HepG2 (cell line): ENCODE measurements around the gene CUTC. TPM values are rescaled to one million over a fixed set of nuclear protein-coding genes. Genes with fewer than 3 reads are reported as not detected.

ENCODE experiments used
- E2F2 ChIP-seq: sonication (generic); formaldehyde crosslinking; IDR thresholded peaks from 2 replicates; pipeline ENCODE4 v1.4.0; 2020; ENCODE audit warnings: missing genetic modification reagents, borderline replicate concordance
- FOXO1 ChIP-seq: sonication (generic); formaldehyde crosslinking; IDR thresholded peaks from 2 replicates; pipeline ENCODE4 v1.4.0; 2020; ENCODE audit warnings: missing genetic modification reagents
- FOXP4 ChIP-seq: sonication (generic); formaldehyde crosslinking; IDR thresholded peaks from 2 replicates; pipeline ENCODE4 v1.4.0; 2020; ENCODE audit warnings: missing genetic modification reagents
- GABPA ChIP-seq, 2 experiments: IDR thresholded peaks; 2 replicates each; pipeline ENCODE4 v1.6.1; 2011 to 2016; ENCODE audit warnings: low read depth in 2 of 2, low read length in 1 of 2, missing biosample characterization in 1 of 2, missing genetic modification characterization in 1 of 2
- KLF13 ChIP-seq: sonication (generic); formaldehyde crosslinking; IDR thresholded peaks from 2 replicates; pipeline ENCODE4 v1.4.0; 2020; ENCODE audit warnings: mild to moderate bottlenecking, missing genetic modification reagents
- MEIS1 ChIP-seq: sonication (generic); formaldehyde crosslinking; IDR thresholded peaks from 2 replicates; pipeline ENCODE4 v1.9.0; 2021; ENCODE audit warnings: mild to moderate bottlenecking, missing genetic modification reagents, moderate library complexity, borderline replicate concordance
- MZF1 ChIP-seq: sonication (generic); formaldehyde crosslinking; IDR thresholded peaks from 2 replicates; pipeline ENCODE4 v1.8.1; 2023; ENCODE audit warnings: mild to moderate bottlenecking, missing genetic modification reagents, borderline replicate concordance
- NONO ChIP-seq, 2 experiments: fragments of 450-650 bp in 1 of 2; sonication (generic) in 1 of 2; formaldehyde crosslinking in 1 of 2; IDR thresholded peaks in 1 of 2; conservative IDR thresholded peaks in 1 of 2; 2 replicates each; pipeline versions ENCODE4 v1.6.1 to v1.8.0; 2017 to 2022; ENCODE audit warnings: mild to moderate bottlenecking in 1 of 2, missing genetic modification reagents in 1 of 2, moderate library complexity in 1 of 2
- NR2F6 ChIP-seq, 2 experiments: IDR thresholded peaks; 2 replicates each; pipeline ENCODE4 v1.6.1; 2016; ENCODE audit warnings: antibody characterized with exemption in 1 of 2, mild to moderate bottlenecking in 1 of 2
- PHB2 ChIP-seq: fragments of 450-650 bp; IDR thresholded peaks from 2 replicates; pipeline ENCODE4 v1.6.1; 2018; ENCODE audit not compliant: partially characterized antibody
- PHF21A ChIP-seq: sonication (generic); formaldehyde crosslinking; IDR thresholded peaks from 2 replicates; pipeline ENCODE4 v1.5.0; 2020; ENCODE audit warnings: mild to moderate bottlenecking, missing genetic modification reagents
- PLRG1 ChIP-seq: fragments of 450-650 bp; conservative IDR thresholded peaks from 2 replicates; pipeline ENCODE4 v1.6.1; 2016
- POLR2G ChIP-seq: fragments of 200-400 bp; formaldehyde crosslinking; IDR thresholded peaks from 2 replicates; pipeline ENCODE4 v1.6.1; 2018; ENCODE audit warnings: mild to moderate bottlenecking, low read depth, low read length, moderate library complexity
- RAD21 ChIP-seq: fragments of 450-650 bp; formaldehyde crosslinking; IDR thresholded peaks from 2 replicates; pipeline ENCODE4 v1.5.0; 2020; ENCODE audit warnings: mild to moderate bottlenecking
- RCOR2 ChIP-seq: IDR thresholded peaks from 2 replicates; pipeline ENCODE4 v1.6.1; 2016; ENCODE audit warnings: missing biosample characterization, missing genetic modification reagents
- SALL2 ChIP-seq: sonication (generic); formaldehyde crosslinking; IDR thresholded peaks from 2 replicates; pipeline ENCODE4 v1.8.1; 2023; ENCODE audit warnings: mild to moderate bottlenecking, missing genetic modification reagents, inconsistent platforms
- SOX6 ChIP-seq, 2 experiments: fragments of 450-650 bp in 1 of 2; sonication (generic) in 1 of 2; formaldehyde crosslinking in 1 of 2; IDR thresholded peaks; 2 replicates each; pipeline versions ENCODE4 v1.4.0 to v1.6.1; 2017 to 2020; ENCODE audit warnings: antibody characterized with exemption in 1 of 2, mild to moderate bottlenecking in 1 of 2, missing genetic modification reagents in 1 of 2
- ZFY ChIP-seq: sonication (generic); formaldehyde crosslinking; IDR thresholded peaks from 2 replicates; pipeline ENCODE4 v1.4.0; 2020; ENCODE audit warnings: missing genetic modification reagents
- ZKSCAN5 ChIP-seq: sonication (generic); formaldehyde crosslinking; IDR thresholded peaks from 2 replicates; pipeline ENCODE4 v1.5.1; 2020; ENCODE audit warnings: mild to moderate bottlenecking, missing genetic modification reagents
- ZNF24 ChIP-seq: fragments of 450-650 bp; IDR thresholded peaks from 2 replicates; pipeline ENCODE4 v1.6.1; 2017; ENCODE audit warnings: antibody characterized with exemption, mild to moderate bottlenecking
- ZNF552 ChIP-seq: sonication (generic); formaldehyde crosslinking; IDR thresholded peaks from 2 replicates; pipeline ENCODE4 v1.9.0; 2022; ENCODE audit warnings: missing genetic modification reagents, mild to moderate bottlenecking, borderline replicate concordance
- ZNF614 ChIP-seq: IDR thresholded peaks from 2 replicates; pipeline ENCODE4 v1.6.1; 2018; ENCODE audit warnings: missing biosample characterization, missing genetic modification reagents, inconsistent platforms, borderline replicate concordance
- ZNF615 ChIP-seq: sonication (generic); formaldehyde crosslinking; IDR thresholded peaks from 2 replicates; pipeline ENCODE4 v1.5.0; 2020; ENCODE audit warnings: mild to moderate bottlenecking, missing genetic modification reagents, borderline replicate concordance
- ZNF766 ChIP-seq: sonication (generic); formaldehyde crosslinking; IDR thresholded peaks from 2 replicates; pipeline ENCODE4 v1.5.0; 2020; ENCODE audit warnings: missing genetic modification reagents, borderline replicate concordance
- polyA plus RNA-seq, 8 experiments: library from polyadenylated mRNA; depleted of rRNA in 3 of 8; stranded (reverse) in 7 of 8; unstranded in 1 of 8; fragments of >200 nt; fragmentation: Illumina TruSeq in 4 of 8; extraction: Trizol in 4 of 8; gene quantifications; 2 replicates each; pipeline versions ENCODE4 v1.2.1 to v1.2.3, GENCODE V29; 2011 to 2016; ENCODE audit warnings: low read depth in 4 of 8, missing spikeins in 1 of 8, mixed read lengths in 1 of 8; ENCODE audit not compliant: insufficient read depth in 1 of 8
- total RNA-seq, 5 experiments: library from RNA; depleted of rRNA; stranded (reverse); fragments of >200 nt; fragmentation: Illumina TruSeq; extraction: Trizol; gene quantifications; 2 replicates each; pipeline ENCODE4 v1.2.3, GENCODE V29; 2016; ENCODE audit warnings: low read depth in 1 of 5
- TF ChIP-seq, protein P1 (sequence below): sonication (generic); formaldehyde crosslinking; IDR thresholded peaks from 2 replicates; pipeline ENCODE4 v1.4.0; 2020; ENCODE audit warnings: missing genetic modification reagents, mild to moderate bottlenecking, borderline replicate concordance
- TF ChIP-seq, protein P2 (sequence below): sonication (generic); formaldehyde crosslinking; IDR thresholded peaks from 2 replicates; pipeline ENCODE4 v1.5.0; 2020; ENCODE audit warnings: missing genetic modification reagents

Gene CUTC
- total and polyA plus RNA-seq, 2 of the 13 experiments (the other 11 are each of a cell fraction or from before 2014, with no cell fraction given) = 22.3 to 25.8 TPM

GRCh38 chr10:99779335-99779734 lies 47.3 kb downstream of the CUTC start (continued):
- no peak for TF ChIP-seq MZF1
- 0 out of 2 replicates have a peak, but pooled peaks have one; percentile 46 for TF ChIP-seq ZNF614
- TF ChIP-seq NR2F6 (IDR thresholded peaks at IDR 0.05) = no peak
- peak; percentile 24; the same call in 1 of the 2 replicates for TF ChIP-seq NR2F6 (CRISPR knock-in tag; IDR thresholded peaks at IDR 0.05)
- no peak for TF ChIP-seq SOX6 (IDR thresholded peaks at IDR 0.05)
- TF ChIP-seq SOX6 (CRISPR knock-in tag; IDR thresholded peaks at IDR 0.05) = peak; percentile 12; the same call in 1 of the 2 replicates
- TF ChIP-seq SALL2 (CRISPR knock-in tag) = no peak
- TF ChIP-seq PHB2 = no peak
- TF ChIP-seq ZNF766 (CRISPR knock-in tag) = no peak
- TF ChIP-seq ZNF24 = no peak
- no peak for TF ChIP-seq FOXO1 (CRISPR knock-in tag)
- no peak for TF ChIP-seq KLF13
- TF ChIP-seq ZKSCAN5 (CRISPR knock-in tag) = no peak
- peak; percentile 16; the same call in 1 of the 2 replicates for TF ChIP-seq PHF21A (CRISPR knock-in tag)
- 0 out of 2 replicates have a peak, but pooled peaks have one; percentile 21 for TF ChIP-seq RCOR2 (CRISPR knock-in tag)
- TF ChIP-seq ZNF615 (CRISPR knock-in tag) = no peak
- no peak; the same call in 1 of the 2 replicates for TF ChIP-seq ZFY
- no peak for TF ChIP-seq MEIS1 (CRISPR knock-in tag)
- TF ChIP-seq POLR2G = peak; percentile 65
- TF ChIP-seq NONO (IDR thresholded peaks at IDR 0.05) = no peak
- TF ChIP-seq NONO (CRISPR knock-in tag; conservative IDR thresholded peaks at IDR 0.05) = no peak
- TF ChIP-seq, protein P1, sequence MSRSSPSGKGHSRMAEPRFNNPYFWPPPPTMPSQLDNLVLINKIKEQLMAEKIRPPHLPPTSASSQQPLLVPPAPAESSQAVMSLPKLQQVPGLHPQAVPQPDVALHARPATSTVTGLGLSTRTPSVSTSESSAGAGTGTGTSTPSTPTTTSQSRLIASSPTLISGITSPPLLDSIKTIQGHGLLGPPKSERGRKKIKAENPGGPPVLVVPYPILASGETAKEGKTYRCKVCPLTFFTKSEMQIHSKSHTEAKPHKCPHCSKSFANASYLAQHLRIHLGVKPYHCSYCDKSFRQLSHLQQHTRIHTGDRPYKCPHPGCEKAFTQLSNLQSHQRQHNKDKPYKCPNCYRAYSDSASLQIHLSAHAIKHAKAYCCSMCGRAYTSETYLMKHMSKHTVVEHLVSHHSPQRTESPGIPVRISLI = peak; percentile 79; the same call in 1 of the 2 replicates
- TF ChIP-seq, protein P2, sequence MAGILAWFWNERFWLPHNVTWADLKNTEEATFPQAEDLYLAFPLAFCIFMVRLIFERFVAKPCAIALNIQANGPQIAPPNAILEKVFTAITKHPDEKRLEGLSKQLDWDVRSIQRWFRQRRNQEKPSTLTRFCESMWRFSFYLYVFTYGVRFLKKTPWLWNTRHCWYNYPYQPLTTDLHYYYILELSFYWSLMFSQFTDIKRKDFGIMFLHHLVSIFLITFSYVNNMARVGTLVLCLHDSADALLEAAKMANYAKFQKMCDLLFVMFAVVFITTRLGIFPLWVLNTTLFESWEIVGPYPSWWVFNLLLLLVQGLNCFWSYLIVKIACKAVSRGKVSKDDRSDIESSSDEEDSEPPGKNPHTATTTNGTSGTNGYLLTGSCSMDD (CRISPR knock-in tag) = no peak
- TF ChIP-seq E2F2 (CRISPR knock-in tag) = no peak
- no peak for TF ChIP-seq ZNF552 (CRISPR knock-in tag)
- 0 out of 2 replicates have a peak, but pooled peaks have one; percentile 15 for TF ChIP-seq FOXP4 (CRISPR knock-in tag)
- no peak for TF ChIP-seq PLRG1
- TF ChIP-seq RAD21 (CRISPR knock-in tag) = no peak
- no peak for TF ChIP-seq GABPA (IDR thresholded peaks at IDR 0.05; ENCODE audit: low read depth, low read length)
- TF ChIP-seq GABPA (CRISPR knock-in tag; IDR thresholded peaks at IDR 0.05; ENCODE audit: low read depth) = peak; percentile 59
